HG03571 (cell line): Measurements from ENCODE around the gene KRTAP4-7.
"Not testable (repeated sequence)": the region's sequence is repeated elsewhere in the genome, so short reads cannot be mapped to it uniquely, and the experiment has no call there.

Source experiments
- ATAC-seq: cut with Tn5 transposase; IDR thresholded peaks from one replicate; pipeline ENCODE4 v1.9.1; 2021; ENCODE audit not compliant: unreplicated experiment

The KRTAP4-7 gene

GRCh38 chr17:41084100-41084856 is at the start of gene KRTAP4-7:
KRTAP4-7 (plus strand) TSS chr17:41084150; CDS start chr17:41084207, 57 bp downstream.
- not testable (repeated sequence) for ATAC-seq

- not testable (repeated sequence) for ATAC-seq
Observed at GRCh38 chr17:41034346-41034935, 49.5 kb upstream of the KRTAP4-7 start, which contains the start of gene KRTAP1-3. KRTAP1-3 (minus strand) TSS chr17:41034874; CDS start chr17:41034821, 53 bp downstream.

- no peak for ATAC-seq
Observed at GRCh38 chr17:41037853-41038350, 46.0 kb upstream of the KRTAP4-7 start.

GRCh38 chr17:41040783-41041571 is 43.0 kb upstream of the KRTAP4-7 start, which contains the start of gene KRTAP1-1:
KRTAP1-1 (minus strand) TSS chr17:41041450; CDS start chr17:41041397, 53 bp downstream.
- not testable (repeated sequence) for ATAC-seq

- ATAC-seq: no peak
Observed at GRCh38 chr17:41042953-41043352, 41.0 kb upstream of the KRTAP4-7 start.

- not testable (repeated sequence) for ATAC-seq
Observed at GRCh38 chr17:41046735-41047465, 37.0 kb upstream of the KRTAP4-7 start, which contains the start of gene KRTAP2-1. KRTAP2-1 (minus strand) TSS chr17:41047316; CDS start chr17:41047267, 49 bp downstream.

- no peak for ATAC-seq
Observed at GRCh38 chr17:41048441-41048840, 35.5 kb upstream of the KRTAP4-7 start.

GRCh38 chr17:41049110-41049509 is 34.8 kb upstream of the KRTAP4-7 start:
- ATAC-seq: no peak

- no peak for ATAC-seq
Observed at GRCh38 chr17:41052566-41052965, 31.4 kb upstream of the KRTAP4-7 start.

GRCh38 chr17:41054025-41054424 is 29.9 kb upstream of the KRTAP4-7 start:
- no peak for ATAC-seq

- not testable (repeated sequence) for ATAC-seq
Observed at GRCh38 chr17:41054556-41054955, 29.4 kb upstream of the KRTAP4-7 start.

- not testable (repeated sequence) for ATAC-seq
Observed at GRCh38 chr17:41055130-41055529, 28.8 kb upstream of the KRTAP4-7 start, which contains the start of gene KRTAP2-2. KRTAP2-2 (minus strand) TSS chr17:41055230; CDS start chr17:41055211, 19 bp downstream.

- no peak for ATAC-seq
Observed at GRCh38 chr17:41057547-41057946, 26.4 kb upstream of the KRTAP4-7 start.

- ATAC-seq: no peak
Observed at GRCh38 chr17:41058741-41059140, 25.2 kb upstream of the KRTAP4-7 start.

- not testable (repeated sequence) for ATAC-seq
Observed at GRCh38 chr17:41059276-41060051, 24.5 kb upstream of the KRTAP4-7 start.

GRCh38 chr17:41060052-41060604 is 23.8 kb upstream of the KRTAP4-7 start, which contains the start of gene KRTAP2-3:
KRTAP2-3 (minus strand) TSS chr17:41060114; CDS start chr17:41060050, 64 bp downstream.
- no peak for ATAC-seq

- no peak for ATAC-seq
Observed at GRCh38 chr17:41061964-41062363, 22.0 kb upstream of the KRTAP4-7 start.

GRCh38 chr17:41063449-41063848 is 20.5 kb upstream of the KRTAP4-7 start:
- no peak for ATAC-seq

- ATAC-seq: no peak
Observed at GRCh38 chr17:41064301-41064700, 19.6 kb upstream of the KRTAP4-7 start.
